Nephron progenitor cell (in vitro differentiated cells): Measurements from ENCODE around the gene CYP4F12.

ENCODE experiments used
- DNase-seq: peaks from one replicate; pipeline ENCODE4 v3.0.0; 2021
- H3K27ac Mint-ChIP-seq: 2 replicates; pipeline ENCODE4 v1.8.0; 2021; ENCODE audit warnings: mild to moderate bottlenecking, moderate library complexity, mixed read lengths
- H3K27me3 Mint-ChIP-seq: 2 replicates; pipeline ENCODE4 v1.8.0; 2021; ENCODE audit warnings: mild to moderate bottlenecking, low read depth, mixed read lengths; ENCODE audit not compliant: poor library complexity
- H3K36me3 Mint-ChIP-seq: 2 replicates; pipeline ENCODE4 v1.8.0; 2021; ENCODE audit warnings: low read depth, mixed read lengths
- H3K4me1 Mint-ChIP-seq: 2 replicates; pipeline ENCODE4 v1.8.0; 2021; ENCODE audit warnings: mixed read lengths
- H3K4me3 Mint-ChIP-seq: 2 replicates; pipeline ENCODE4 v1.8.0; 2021; ENCODE audit warnings: mild to moderate bottlenecking, moderate library complexity, mixed read lengths
- H3K9me3 Mint-ChIP-seq: 2 replicates; pipeline ENCODE4 v1.8.0; 2021; ENCODE audit warnings: mild to moderate bottlenecking, moderate library complexity, mixed read lengths
- CTCF ChIP-seq: fragments of 200-600 bp; sonication (generic); IDR thresholded peaks from 2 replicates; pipeline ENCODE4 v1.5.0; 2021; ENCODE audit warnings: antibody characterized with exemption

The CYP4F12 gene

GRCh38 chr19:15680478-15681322 lies 7.8 kb downstream of the CYP4F12 start:
- Mint-ChIP-seq H3K27me3 (peaks cover 3% of the 10 kb centered on the region), H3K9me3 (peaks cover 94% of the 10 kb centered on the region), H3K27ac (no peak overlapping the region), H3K36me3 (peaks cover 7% of the 10 kb centered on the region), H3K4me3 (no peak overlapping the region), H3K4me1 (no peaks in the 10 kb centered on the region)
- no peak for TF ChIP-seq CTCF
- no peak for DNase-seq

GRCh38 chr19:15683411-15683810 lies 10.5 kb downstream of the CYP4F12 start:
- no peaks in the 10 kb centered on the region for H3K36me3 Mint-ChIP-seq
- DNase-seq, result no peak
- no peak overlapping the region for H3K27ac Mint-ChIP-seq
- peaks cover under 1% of the 10 kb centered on the region for H3K27me3 Mint-ChIP-seq
- H3K4me3 Mint-ChIP-seq, result no peak overlapping the region
- no peak for TF ChIP-seq CTCF
- H3K4me1 Mint-ChIP-seq, result no peaks in the 10 kb centered on the region
- peaks cover 97% of the 10 kb centered on the region for H3K9me3 Mint-ChIP-seq

GRCh38 chr19:15684828-15685227 lies 11.9 kb downstream of the CYP4F12 start:
- TF ChIP-seq CTCF, result no peak
- Mint-ChIP-seq H3K36me3 (no peaks in the 10 kb centered on the region), H3K27ac (no peak overlapping the region), H3K4me3 (no peak overlapping the region), H3K4me1 (no peaks in the 10 kb centered on the region), H3K27me3 (no peaks in the 10 kb centered on the region), H3K9me3 (peaks cover 97% of the 10 kb centered on the region)
- DNase-seq, result peak; percentile 7

GRCh38 chr19:15696654-15697194 lies 23.8 kb downstream of the CYP4F12 start:
- Mint-ChIP-seq H3K27me3 (no peaks in the 10 kb centered on the region), H3K36me3 (no peaks in the 10 kb centered on the region), H3K4me1 (no peaks in the 10 kb centered on the region), H3K9me3 (peaks cover 75% of the 10 kb centered on the region), H3K27ac (no peak overlapping the region), H3K4me3 (no peak overlapping the region)
- DNase-seq, result no peak
- TF ChIP-seq CTCF, result no peak

GRCh38 chr19:15701757-15702533 lies 29.1 kb downstream of the CYP4F12 start:
- no peak overlapping the region for H3K27ac Mint-ChIP-seq
- H3K4me1 Mint-ChIP-seq, result no peaks in the 10 kb centered on the region
- no peak overlapping the region for H3K4me3 Mint-ChIP-seq
- no peaks in the 10 kb centered on the region for H3K36me3 Mint-ChIP-seq
- no peak for DNase-seq
- TF ChIP-seq CTCF, result no peak
- H3K9me3 Mint-ChIP-seq, result peaks cover 77% of the 10 kb centered on the region
- H3K27me3 Mint-ChIP-seq, result no peaks in the 10 kb centered on the region
